NCI-H2196 treated with DMSO at 0.1 percent for 48 hours (cell line): Measurements from ENCODE around the gene BRINP1.
"Not testable (repeated sequence)": the region's sequence is repeated elsewhere in the genome, so short reads cannot be mapped to it uniquely, and the experiment has no call there.

ENCODE experiments used
- DNase-seq: peaks from one replicate; lab custom pipeline; 2025; ENCODE audit not compliant: unreplicated experiment; lab: John Stamatoyannopoulos, UW

BRINP1 gene

GRCh38 chr9:119213471-119213870, 155.8 kb downstream of the BRINP1 start:
- no peak for DNase-seq

- DNase-seq: no peak
These were observed 171.2 kb downstream of the BRINP1 start for GRCh38 chr9:119197893-119198607.

GRCh38 chr9:119195521-119195920, 173.7 kb downstream of the BRINP1 start:
- no peak for DNase-seq

- DNase-seq: no peak
These were observed 183.9 kb downstream of the BRINP1 start for GRCh38 chr9:119185298-119185697.

GRCh38 chr9:119184265-119184936, 184.8 kb downstream of the BRINP1 start:
- DNase-seq: no peak

- DNase-seq: no peak
These were observed 187.7 kb downstream of the BRINP1 start for GRCh38 chr9:119181561-119181960.

GRCh38 chr9:119180897-119181296, 188.3 kb downstream of the BRINP1 start:
- DNase-seq: no peak

GRCh38 chr9:119179701-119180100, 189.5 kb downstream of the BRINP1 start:
- DNase-seq: no peak

GRCh38 chr9:119177196-119177595, 192.0 kb downstream of the BRINP1 start:
- DNase-seq: no peak

- no peak for DNase-seq
These were observed 193.7 kb downstream of the BRINP1 start for GRCh38 chr9:119175581-119175980.

- not testable (repeated sequence) for DNase-seq
These were observed 200.0 kb downstream of the BRINP1 start for GRCh38 chr9:119169222-119169621.

GRCh38 chr9:119167876-119168275, 201.4 kb downstream of the BRINP1 start:
- DNase-seq: no peak

GRCh38 chr9:119167267-119167666, 202.0 kb downstream of the BRINP1 start:
- no peak for DNase-seq

- no peak for DNase-seq
These were observed 203.1 kb downstream of the BRINP1 start for GRCh38 chr9:119166096-119166495.

GRCh38 chr9:119165131-119165530, 204.1 kb downstream of the BRINP1 start:
- no peak for DNase-seq

GRCh38 chr9:119164716-119165115, 204.5 kb downstream of the BRINP1 start:
- no peak for DNase-seq

- no peak for DNase-seq
These were observed 208.7 kb downstream of the BRINP1 start for GRCh38 chr9:119160551-119160950.

GRCh38 chr9:119159386-119159785, 209.8 kb downstream of the BRINP1 start:
- no peak for DNase-seq

- no peak for DNase-seq
These were observed 212.0 kb downstream of the BRINP1 start for GRCh38 chr9:119157196-119157595.

- no peak for DNase-seq
These were observed 212.9 kb downstream of the BRINP1 start for GRCh38 chr9:119156354-119156753.

- no peak for DNase-seq
These were observed 214.7 kb downstream of the BRINP1 start for GRCh38 chr9:119154527-119154926.

- no peak for DNase-seq
These were observed 215.8 kb downstream of the BRINP1 start for GRCh38 chr9:119153402-119153801.

GRCh38 chr9:119148855-119149254, 220.4 kb downstream of the BRINP1 start:
- no peak for DNase-seq
